Caco-2 (cell line): ENCODE measurements around the gene EFL1. TPM values are rescaled to one million over a fixed set of nuclear protein-coding genes. Genes with fewer than 3 reads are reported as not detected.
"Not testable (repeated sequence)": the region's sequence is repeated elsewhere in the genome, so short reads cannot be mapped to it uniquely, and the experiment has no call there.

Source experiments
- BruUV-seq: library from RNA; stranded (reverse); fragments of 400-500 nt; replicated peaks from 2 replicates; lab custom pipeline; 2021; lab: Mats Ljungman, UMichigan
- CTCF ChIA-PET: fragments of 300-600 bp; sonication (Branson Sonifier 250); formaldehyde crosslinking; loops from one replicate; lab custom pipeline; 2022; ENCODE audit warnings: antibody characterized with exemption; lab: Charles Lee
- POLR2A ChIA-PET: fragments of 300-600 bp; sonication (Branson Sonifier 250); formaldehyde crosslinking; loops from one replicate; lab custom pipeline; 2022; ENCODE audit warnings: antibody characterized with exemption; lab: Charles Lee
- DNase-seq, 2 experiments: peaks; one replicate each; pipeline versions ENCODE4 v3.0.0 to v3.0.0-alpha.2; 2020 to 2022
- H3K27me3 ChIP-seq: replicated peaks from 2 replicates; pipeline ENCODE4 v1.6.0; 2011; ENCODE audit warnings: low read length; ENCODE audit not compliant: control insufficient read depth, insufficient read depth
- H3K36me3 ChIP-seq: 2 replicates; pipeline ENCODE4 v1.5.1; 2011; ENCODE audit warnings: low read length; ENCODE audit not compliant: control insufficient read depth, insufficient read depth
- H3K4me1 ChIP-seq: fragments of 250-450 bp; sonication (Bioruptor Pico); 2 replicates; pipeline ENCODE4 v1.5.1; 2020; ENCODE audit warnings: mild to moderate bottlenecking
- H3K4me3 ChIP-seq: 2 replicates; pipeline ENCODE4 v1.5.1; 2011; ENCODE audit warnings: low read depth, mild to moderate bottlenecking, control low read depth, low read length
- H3K9me3 ChIP-seq: fragments of 250-450 bp; sonication (Bioruptor Pico); 2 replicates; pipeline ENCODE4 v1.5.1; 2020; ENCODE audit warnings: mild to moderate bottlenecking, moderate library complexity
- H3K27ac Mint-ChIP-seq: one replicate; pipeline ENCODE4 v1.8.0; 2022; ENCODE audit warnings: mixed read lengths; ENCODE audit not compliant: unreplicated experiment
- H3K27me3 Mint-ChIP-seq: one replicate; pipeline ENCODE4 v1.8.0; 2022; ENCODE audit warnings: mixed read lengths; ENCODE audit not compliant: insufficient read depth, unreplicated experiment
- H3K36me3 Mint-ChIP-seq: one replicate; pipeline ENCODE4 v1.8.0; 2022; ENCODE audit warnings: mild to moderate bottlenecking, mixed read lengths; ENCODE audit not compliant: insufficient read depth, unreplicated experiment
- H3K4me1 Mint-ChIP-seq: one replicate; pipeline ENCODE4 v1.8.0; 2022; ENCODE audit warnings: low read depth, mixed read lengths; ENCODE audit not compliant: unreplicated experiment
- H3K4me3 Mint-ChIP-seq: one replicate; pipeline ENCODE4 v1.8.0; 2022; ENCODE audit warnings: mild to moderate bottlenecking, moderate library complexity, mixed read lengths; ENCODE audit not compliant: unreplicated experiment
- H3K9me3 Mint-ChIP-seq: one replicate; pipeline ENCODE4 v1.8.0; 2022; ENCODE audit warnings: mixed read lengths; ENCODE audit not compliant: unreplicated experiment
- CTCF ChIP-seq, 2 experiments: fragments of 200-600 bp in 1 of 2; IDR thresholded peaks; 1 replicate in 1 of 2; 2 replicates in 1 of 2; pipeline versions ENCODE4 v1.5.1 to v1.8.0; 2011 to 2022; ENCODE audit warnings: antibody characterized with exemption in 1 of 2, control low read depth in 1 of 2, inconsistent platforms in 1 of 2, low read depth in 1 of 2, low read length in 1 of 2, mild to moderate bottlenecking in 1 of 2, moderate library complexity in 1 of 2; ENCODE audit not compliant: insufficient read depth in 1 of 2, severe bottlenecking in 1 of 2, unreplicated experiment in 1 of 2
- intact Hi-C: fragments of 100-400 bp; cut with micrococcal nuclease; formaldehyde crosslinking; loops from one replicate; pipeline ENCODE4 v1.10.0; 2022; ENCODE audit not compliant: unreplicated experiment
- total RNA-seq: library from RNA; stranded (reverse); gene quantifications from 2 replicates; pipeline ENCODE4 v1.2.3, GENCODE V29; 2022

Gene EFL1
- total RNA-seq, 1 experiment from 2014 or later, result 10.3 TPM

GRCh38 chr15:82239685-82240391 is 22.7 kb downstream of the EFL1 start:
- DNase-seq, result no peak
- H3K4me3 ChIP-seq, result no peak overlapping the region
- ChIA-PET CTCF (no interaction called here), POLR2A (no interaction called here)
- no peak overlapping the region for H3K27ac Mint-ChIP-seq
- no peaks in the 10 kb centered on the region for H3K9me3 Mint-ChIP-seq
- peaks cover 5% of the 10 kb centered on the region for H3K36me3 Mint-ChIP-seq
- no peaks in the 10 kb centered on the region for H3K9me3 ChIP-seq
- no peak for TF ChIP-seq CTCF (IDR thresholded peaks at IDR 0.05; ENCODE audit: insufficient read depth in 1 of 2, low read depth in 1 of 2, low read length in 1 of 2, severe bottlenecking in 1 of 2, unreplicated experiment in 1 of 2)
- H3K27me3 ChIP-seq, result no peaks in the 10 kb centered on the region
- intact Hi-C loops, result no loop called here
- H3K4me3 Mint-ChIP-seq, result no peak overlapping the region
- no peaks in the 10 kb centered on the region for H3K27me3 Mint-ChIP-seq
- no peaks in the 10 kb centered on the region for H3K4me1 Mint-ChIP-seq
- BruUV-seq, result no TSS peak
- H3K36me3 ChIP-seq, result no peaks in the 10 kb centered on the region
- no peaks in the 10 kb centered on the region for H3K4me1 ChIP-seq

GRCh38 chr15:82237944-82238534 is 24.5 kb downstream of the EFL1 start:
- H3K4me3 ChIP-seq, H3K4me1 Mint-ChIP-seq, H3K9me3 ChIP-seq, H3K27ac Mint-ChIP-seq, H3K4me1 ChIP-seq, H3K9me3 Mint-ChIP-seq, H3K36me3 Mint-ChIP-seq, CTCF ChIA-PET, H3K4me3 Mint-ChIP-seq, BruUV-seq, H3K27me3 ChIP-seq, H3K27me3 Mint-ChIP-seq, DNase-seq, POLR2A ChIA-PET, H3K36me3 ChIP-seq, intact Hi-C loops: not testable (repeated sequence)

GRCh38 chr15:82231842-82232241 is 30.7 kb downstream of the EFL1 start:
- CTCF ChIA-PET, result no interaction called here
- Mint-ChIP-seq H3K36me3 (no peaks in the 10 kb centered on the region), H3K4me1 (peaks cover 7% of the 10 kb centered on the region), H3K9me3 (no peaks in the 10 kb centered on the region), H3K4me3 (no peak overlapping the region), H3K27me3 (no peaks in the 10 kb centered on the region), H3K27ac (no peak overlapping the region)
- peaks cover 8% of the 10 kb centered on the region; the same call in 1 of the 2 replicates for H3K4me1 ChIP-seq
- H3K9me3 ChIP-seq, result no peaks in the 10 kb centered on the region
- intact Hi-C loops, result no loop called here
- no peaks in the 10 kb centered on the region for H3K27me3 ChIP-seq
- POLR2A ChIA-PET, result no interaction called here
- H3K4me3 ChIP-seq, result no peak overlapping the region
- DNase-seq, result peak in 1 of 2 experiments; percentile 5
- H3K36me3 ChIP-seq, result no peaks in the 10 kb centered on the region
- BruUV-seq, result no TSS peak
- TF ChIP-seq CTCF (IDR thresholded peaks at IDR 0.05; ENCODE audit: insufficient read depth in 1 of 2, low read depth in 1 of 2, low read length in 1 of 2, severe bottlenecking in 1 of 2, unreplicated experiment in 1 of 2), result no peak
